HCT116 (cell line): ENCODE measurements around the gene APBA2. TPM values are rescaled to one million over a fixed set of nuclear protein-coding genes. Genes with fewer than 3 reads are reported as not detected.

Source experiments
- ATAC-seq: fragments of 200-7000 bp; cut with Tn5 transposase; 2 replicates; pipeline ENCODE4 v1.9.1; 2020; ENCODE audit warnings: mild to moderate bottlenecking, moderate library complexity
- BruUV-seq: library from RNA; stranded (reverse); fragments of 400-500 nt; replicated peaks from 2 replicates; lab custom pipeline; 2021; lab: Mats Ljungman, UMichigan
- CTCF ChIA-PET: fragments of 300-600 bp; sonication (Branson Sonifier 250); formaldehyde crosslinking; loops from one replicate; lab custom pipeline; 2021; ENCODE audit warnings: antibody characterized with exemption; lab: Charles Lee
- POLR2A ChIA-PET: fragments of 300-600, 350-600 bp; sonication (Branson Sonifier 250); formaldehyde crosslinking; loops from one replicate; lab custom pipeline; 2021; ENCODE audit warnings: antibody characterized with exemption; lab: Charles Lee
- RAD21 ChIA-PET, 2 experiments: fragments of 300-600 bp; sonication (Branson Sonifier 250); formaldehyde crosslinking; loops; one replicate each; lab custom pipeline; 2023; ENCODE audit warnings: low total read pairs in 2 of 2; ENCODE audit not compliant: uncharacterized antibody in 2 of 2, unreplicated experiment in 2 of 2, low non-redundant PET in 1 of 2; lab: Charles Lee
- DNase-seq: peaks from one replicate; pipeline ENCODE4 v3.0.0-alpha.2; 2010; ENCODE audit warnings: low read depth, low spot score
- H2AFZ ChIP-seq: fragments of 200-600 bp; shearing (Covaris generic), sonication (generic); 2 replicates; pipeline ENCODE4 v1.6.1; 2017; ENCODE audit warnings: low read depth, mixed run types, mixed read lengths, antibody characterized with exemption, low read length; ENCODE audit not compliant: poor library complexity, severe bottlenecking
- H3K27ac ChIP-seq: 2 replicates; pipeline ENCODE4 v1.5.1; 2012; ENCODE audit warnings: low read depth, low read length
- H3K27me3 ChIP-seq: fragments of 200-600 bp; sonication (generic); 2 replicates; pipeline ENCODE4 v1.6.1; 2016; ENCODE audit warnings: mixed run types, low read length, mixed read lengths; ENCODE audit not compliant: insufficient read depth
- H3K36me3 ChIP-seq, 2 experiments: fragments of 200-500 bp in 1 of 2; fragments of 200-600 bp in 1 of 2; sonication (Bioruptor generic) in 1 of 2; sonication (generic) in 1 of 2; 2 replicates each; pipeline versions ENCODE4 v1.5.1 to v1.6.1; 2014 to 2016; ENCODE audit warnings: low read length in 2 of 2, inconsistent platforms in 1 of 2, mixed read lengths in 1 of 2, mixed run types in 1 of 2; ENCODE audit not compliant: insufficient read depth in 2 of 2, control insufficient read depth in 1 of 2
- H3K4me1 ChIP-seq, 2 experiments: fragments of 200-600 bp in 1 of 2; sonication (generic) in 1 of 2; 2 replicates each; pipeline versions ENCODE4 v1.5.1 to v1.6.1; 2012 to 2017; ENCODE audit warnings: low read length in 2 of 2, inconsistent platforms in 1 of 2, mild to moderate bottlenecking in 1 of 2, mixed read lengths in 1 of 2, mixed run types in 1 of 2, moderate library complexity in 1 of 2; ENCODE audit not compliant: insufficient read depth in 2 of 2, control insufficient read depth in 1 of 2
- H3K4me2 ChIP-seq: fragments of 200-600 bp; sonication (generic); 2 replicates; pipeline ENCODE4 v1.6.1; 2017; ENCODE audit warnings: mixed run types, low read length, mixed read lengths
- H3K4me3 ChIP-seq, 2 experiments: fragments of 200-600 bp in 1 of 2; sonication (generic) in 1 of 2; replicated peaks in 1 of 2; 2 replicates each; pipeline ENCODE4 v1.5.1; 2011 to 2016; ENCODE audit warnings: low read length in 2 of 2, control low read depth in 1 of 2, low read depth in 1 of 2, mild to moderate bottlenecking in 1 of 2, mixed read lengths in 1 of 2, mixed run types in 1 of 2
- H3K79me2 ChIP-seq: fragments of 200-600 bp; sonication (generic); 2 replicates; pipeline ENCODE4 v1.6.1; 2017; ENCODE audit warnings: mild to moderate bottlenecking, mixed run types, low read length, moderate library complexity, mixed read lengths; ENCODE audit not compliant: insufficient read depth
- H3K9ac ChIP-seq: fragments of 200-600 bp; sonication (generic); 2 replicates; pipeline ENCODE4 v1.6.1; 2016; ENCODE audit warnings: low read length, mixed read lengths
- H3K9me2 ChIP-seq: fragments of 200-600 bp; sonication (generic), shearing (Covaris generic); 2 replicates; pipeline ENCODE4 v1.6.1; 2017; ENCODE audit warnings: mixed run types, mild to moderate bottlenecking, moderate library complexity; ENCODE audit not compliant: insufficient read depth
- H3K9me3 ChIP-seq, 2 experiments: fragments of 200-500 bp in 1 of 2; fragments of 200-600 bp in 1 of 2; sonication (Bioruptor generic) in 1 of 2; sonication (generic) in 1 of 2; 2 replicates each; pipeline ENCODE4 v1.6.1; 2014 to 2017; ENCODE audit warnings: low read length in 2 of 2, mixed read lengths in 2 of 2, inconsistent platforms in 1 of 2, low read depth in 1 of 2, mild to moderate bottlenecking in 1 of 2, mixed run types in 1 of 2, moderate library complexity in 1 of 2; ENCODE audit not compliant: control insufficient read depth in 1 of 2, insufficient read depth in 1 of 2
- H4K20me1 ChIP-seq: fragments of 200-600 bp; sonication (generic), shearing (Covaris generic); 2 replicates; pipeline ENCODE4 v1.6.1; 2017; ENCODE audit warnings: mixed run types, mild to moderate bottlenecking, moderate library complexity; ENCODE audit not compliant: insufficient read depth
- CBX3 ChIP-seq: IDR thresholded peaks from 2 replicates; pipeline ENCODE4 v1.6.1; 2012; ENCODE audit warnings: low read depth
- CTCF ChIP-seq, 3 experiments: fragments of 200-600 bp in 1 of 3; sonication (generic) in 1 of 3; IDR thresholded peaks in 2 of 3; conservative IDR thresholded peaks in 1 of 3; 2 replicates each; pipeline ENCODE4 v1.5.1; 2012 to 2017; ENCODE audit warnings: low read depth in 2 of 3, low read length in 2 of 3, antibody characterized with exemption in 1 of 3, borderline replicate concordance in 1 of 3, control low read depth in 1 of 3, mild to moderate bottlenecking in 1 of 3, mixed read lengths in 1 of 3, mixed run types in 1 of 3, moderate library complexity in 1 of 3; ENCODE audit not compliant: insufficient read depth in 1 of 3
- EGR1 ChIP-seq: IDR thresholded peaks from 2 replicates; pipeline ENCODE4 v1.6.1; 2012; ENCODE audit warnings: low read depth
- EZH2 ChIP-seq: fragments of 200-600 bp; sonication (generic); IDR thresholded peaks from 2 replicates; pipeline ENCODE4 v1.6.1; 2017; ENCODE audit warnings: antibody characterized with exemption, mixed run types
- EZH2phosphoT487 ChIP-seq: fragments of 200-600 bp; IDR thresholded peaks from 2 replicates; pipeline ENCODE4 v1.6.1; 2018; ENCODE audit warnings: antibody characterized with exemption, borderline replicate concordance
- JUND ChIP-seq: IDR thresholded peaks from 2 replicates; pipeline ENCODE4 v1.6.1; 2012
- MAX ChIP-seq: IDR thresholded peaks from 2 replicates; pipeline ENCODE4 v1.6.1; 2012
- POLR2AphosphoS5 ChIP-seq: IDR thresholded peaks from 2 replicates; pipeline ENCODE4 v1.6.1; 2011; ENCODE audit warnings: mild to moderate bottlenecking, low read depth, low read length, moderate library complexity
- SP1 ChIP-seq: IDR thresholded peaks from 2 replicates; pipeline ENCODE4 v1.6.1; 2012; ENCODE audit warnings: low read depth
- TCF7L2 ChIP-seq: IDR thresholded peaks from 2 replicates; pipeline ENCODE4 v1.7.0; 2011; ENCODE audit warnings: borderline replicate concordance, inconsistent platforms; ENCODE audit not compliant: insufficient read depth, insufficient read length; ENCODE audit errors: extremely low read depth
- intact Hi-C: fragments of 100-400 bp; cut with micrococcal nuclease; formaldehyde crosslinking; loops from 2 replicates; pipeline ENCODE4 v1.10.0; 2022
- total RNA-seq: library from RNA; stranded (reverse); gene quantifications from one replicate; pipeline ENCODE4 v1.2.1, GENCODE V29; 2021; ENCODE audit not compliant: unreplicated experiment

APBA2 gene
- total RNA-seq, 1 experiment from 2014 or later = 0.47 TPM

- TF ChIP-seq CTCF (IDR thresholded peaks at IDR 0.05 in 2 of 3, conservative IDR thresholded peaks at IDR 0.05 in 1 of 3; ENCODE audit: borderline replicate concordance in 1 of 3, insufficient read depth in 1 of 3, low read depth in 2 of 3, low read length in 2 of 3) (no peak), CBX3 (no peak), EGR1 (no peak), SP1 (no peak), MAX (no peak), JUND (no peak), TCF7L2 (no peak), EZH2 (no peak), EZH2phosphoT487 (no peak), POLR2AphosphoS5 (no peak)
- no peaks in the 10 kb centered on the region for H3K79me2 ChIP-seq
- intact Hi-C loops = no loop called here
These were observed 50.3 kb downstream of the APBA2 start for GRCh38 chr15:28936081-28936480.

More at GRCh38 chr15:28936081-28936480, 50.3 kb downstream of the APBA2 start:
- ChIA-PET POLR2A (no interaction called here), RAD21 (no interaction called here), CTCF (interaction anchor here (1.2 to 1.5 kb wide), 2 partner anchors 39 to 166 kb away, joined by 4 read pairs; no protein-coding TSS in a partner anchor)
- Histone ChIP-seq H2AFZ (no peak overlapping the region), H4K20me1 (no peaks in the 10 kb centered on the region), H3K36me3 (no peaks in the 10 kb centered on the region), H3K4me1 (no peaks in the 10 kb centered on the region), H3K4me2 (no peak overlapping the region), H3K9me3 (no peaks in the 10 kb centered on the region), H3K9me2 (no peaks in the 10 kb centered on the region), H3K27me3 (no peaks in the 10 kb centered on the region), H3K4me3 (no peak overlapping the region), H3K9ac (no peak overlapping the region), H3K27ac (no peak overlapping the region)
- BruUV-seq = no TSS peak
- DNase-seq = no peak
- no peak for ATAC-seq
